ENCODE measurements around the gene SMIM12.

SMIM12 gene

GRCh38 chr1:34872133-34872503, 12.6 kb upstream of the SMIM12 start:
- DNase-seq (ENCODE audit: low spot score): no peak

GRCh38 chr1:34871443-34872132, 12.0 kb upstream of the SMIM12 start:
- DNase-seq (ENCODE audit: low spot score): no peak

DNA sequence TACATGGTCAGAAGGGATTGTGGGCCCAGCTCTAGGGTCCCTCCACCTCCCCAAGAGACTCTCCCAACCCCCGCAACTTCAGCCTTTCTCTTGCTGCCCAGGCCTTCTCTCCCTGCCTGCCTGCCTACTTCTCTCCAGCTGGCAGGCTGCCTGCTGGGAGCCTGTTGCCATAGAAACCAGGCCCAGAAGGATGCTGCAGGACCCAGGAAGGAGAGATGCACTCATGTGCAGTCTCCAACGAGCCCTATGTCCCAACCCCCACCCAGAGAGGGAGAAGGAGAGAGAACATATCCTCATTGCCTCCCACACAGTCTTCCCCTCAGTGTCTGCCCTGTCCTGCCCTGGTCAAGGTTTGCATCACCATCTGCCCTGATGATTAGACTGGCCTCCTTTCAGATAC, 10.8 kb upstream of the SMIM12 start:
- no peak for DNase-seq (ENCODE audit: low spot score)

GRCh38 chr1:34869760-34870159, 10.2 kb upstream of the SMIM12 start:
- no peak for DNase-seq (ENCODE audit: low spot score)

- DNase-seq (ENCODE audit: low spot score): no peak
These were observed 8.9 kb upstream of the SMIM12 start for GRCh38 chr1:34868230-34869049.

- no peak for DNase-seq (ENCODE audit: low spot score)
These were observed 7.9 kb upstream of the SMIM12 start for GRCh38 chr1:34867415-34867814.

DNA sequence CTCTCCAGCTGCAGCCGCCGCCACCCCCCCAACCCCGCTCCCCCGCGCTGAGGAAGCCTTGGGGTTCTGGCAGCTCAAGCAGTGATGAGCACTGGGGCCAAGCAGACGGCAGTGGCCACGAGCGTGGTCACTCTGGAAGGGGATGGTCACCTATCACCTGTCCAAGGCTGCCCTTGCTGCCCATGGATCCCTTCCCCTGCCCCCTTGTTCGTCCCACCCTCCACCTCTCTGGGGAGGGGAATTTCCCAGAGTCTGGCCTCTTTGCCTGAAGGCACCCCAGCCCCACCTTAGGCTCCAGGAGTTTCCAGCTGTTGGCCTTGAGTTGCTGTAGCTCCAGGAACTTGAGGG, 7.2 kb upstream of the SMIM12 start:
- DNase-seq (ENCODE audit: low spot score): no peak

- DNase-seq (ENCODE audit: low spot score): peak; percentile 92
These were observed 6.6 kb upstream of the SMIM12 start for GRCh38 chr1:34865981-34866761.

DNA sequence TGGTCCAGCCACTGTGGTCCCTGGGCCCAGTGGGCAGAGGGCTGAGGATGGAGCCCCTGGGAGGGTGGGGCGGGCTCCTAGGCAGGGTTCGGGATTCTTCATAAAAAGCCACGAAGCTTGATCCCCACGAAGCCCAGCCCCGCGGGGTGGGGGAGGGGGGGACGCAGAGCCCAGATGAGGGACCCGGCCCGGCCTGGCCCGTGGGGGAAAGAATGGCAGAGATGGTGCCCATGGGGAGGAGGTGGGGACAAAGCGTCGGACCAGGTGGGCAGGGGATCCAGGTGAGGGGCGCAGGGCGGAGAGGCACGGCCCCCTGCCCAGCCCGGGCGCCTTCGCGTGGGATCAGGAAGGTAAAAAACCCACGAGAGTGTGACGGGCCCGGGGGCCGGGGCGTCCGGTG, 6.0 kb upstream of the SMIM12 start:
- DNase-seq (ENCODE audit: low spot score): no peak

DNA sequence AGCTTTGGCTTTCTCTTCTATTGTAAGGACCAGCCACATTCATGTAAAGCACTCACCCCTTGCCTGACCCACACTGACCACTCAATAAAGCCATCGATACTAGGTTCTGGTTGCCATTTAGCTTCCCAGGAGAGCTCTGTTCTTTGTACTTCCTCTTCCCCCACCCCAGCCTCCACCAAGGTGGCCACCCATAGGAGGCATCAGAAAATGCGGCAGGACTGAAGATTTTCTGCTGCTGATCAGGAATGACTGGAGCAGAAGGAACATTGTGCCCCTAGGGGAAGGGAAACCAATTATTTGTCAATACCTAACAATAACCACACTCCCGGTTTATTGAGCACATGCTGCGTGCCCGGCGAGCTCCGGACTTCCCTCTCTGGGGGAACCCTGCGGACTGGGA, 5.2 kb upstream of the SMIM12 start:
- DNase-seq (ENCODE audit: low spot score): no peak

DNA sequence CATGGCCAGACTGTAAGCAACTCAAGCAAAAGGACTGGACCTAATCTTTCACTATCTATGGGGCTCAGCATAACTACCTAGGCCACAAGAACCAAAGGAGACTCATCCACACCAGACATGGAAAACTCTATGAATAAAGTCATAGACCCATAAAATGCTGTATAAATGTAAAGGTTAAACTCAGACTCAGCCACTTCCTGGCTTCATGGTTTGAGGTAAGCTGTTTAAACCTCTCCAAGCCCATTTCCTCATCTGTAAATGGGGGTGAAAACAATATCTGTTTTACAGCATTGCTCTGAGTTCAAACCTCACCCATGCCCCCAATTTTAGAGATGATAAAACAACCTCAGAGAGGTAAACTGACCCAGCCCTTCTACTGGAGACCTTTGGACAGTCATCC, 4.0 kb upstream of the SMIM12 start:
- no peak for DNase-seq (ENCODE audit: low spot score)

- DNase-seq (ENCODE audit: low spot score): no peak
These were observed 576 bp downstream of the SMIM12 start for GRCh38 chr1:34858901-34859445.

DNA sequence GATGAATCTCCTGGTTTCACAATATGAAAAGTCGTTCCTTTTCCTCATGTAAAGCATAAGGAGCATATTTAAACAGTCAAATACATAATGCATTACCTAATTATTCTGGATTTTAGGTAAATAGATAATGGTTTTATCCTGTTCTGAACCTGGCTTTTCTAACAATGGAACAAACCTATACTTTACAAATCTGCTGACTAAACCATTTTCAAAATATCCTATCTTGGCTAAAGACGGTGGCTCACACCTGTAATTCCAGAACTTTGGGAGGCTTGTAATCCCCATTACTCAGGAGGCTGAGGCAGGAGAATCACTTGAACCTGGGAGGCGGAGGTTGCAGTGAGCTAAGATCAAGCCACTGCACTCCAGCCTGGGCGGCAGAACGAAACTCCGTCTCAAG, 2.9 kb downstream of the SMIM12 start:
- no peak for DNase-seq (ENCODE audit: low spot score)

DNA sequence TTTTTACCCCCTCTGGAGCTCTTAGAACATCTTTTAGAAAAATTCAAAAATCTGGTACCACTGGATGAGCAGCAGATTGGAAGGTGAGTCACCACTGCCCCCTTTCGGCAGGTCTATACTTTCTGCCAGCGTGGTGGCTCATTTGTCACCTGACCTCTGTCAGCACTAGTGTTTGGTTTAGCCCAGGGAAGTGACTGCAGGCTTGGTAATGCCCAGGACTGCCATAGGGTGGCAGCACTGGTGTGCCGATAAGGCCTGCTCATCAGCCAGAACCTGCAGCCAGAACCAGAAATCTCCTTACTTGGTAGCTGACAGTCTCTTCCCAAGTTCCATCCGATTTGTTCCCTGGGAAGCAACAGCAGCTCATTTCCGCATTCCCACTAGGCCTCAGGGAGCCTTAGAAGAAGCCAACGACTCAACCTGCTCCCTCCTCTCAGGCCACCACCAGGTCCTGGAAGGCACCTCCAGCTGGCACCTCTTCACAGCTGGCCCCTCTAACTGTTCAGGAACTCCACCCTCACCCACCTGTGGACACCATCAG, 6.8 kb downstream of the SMIM12 start:
- peak; percentile 85 for DNase-seq (ENCODE audit: low spot score)

GRCh38 chr1:34851431-34852105, 8.0 kb downstream of the SMIM12 start:
- DNase-seq (ENCODE audit: low spot score): no peak

GRCh38 chr1:34850382-34850781, 9.2 kb downstream of the SMIM12 start:
- DNase-seq (ENCODE audit: low spot score): no peak

DNA sequence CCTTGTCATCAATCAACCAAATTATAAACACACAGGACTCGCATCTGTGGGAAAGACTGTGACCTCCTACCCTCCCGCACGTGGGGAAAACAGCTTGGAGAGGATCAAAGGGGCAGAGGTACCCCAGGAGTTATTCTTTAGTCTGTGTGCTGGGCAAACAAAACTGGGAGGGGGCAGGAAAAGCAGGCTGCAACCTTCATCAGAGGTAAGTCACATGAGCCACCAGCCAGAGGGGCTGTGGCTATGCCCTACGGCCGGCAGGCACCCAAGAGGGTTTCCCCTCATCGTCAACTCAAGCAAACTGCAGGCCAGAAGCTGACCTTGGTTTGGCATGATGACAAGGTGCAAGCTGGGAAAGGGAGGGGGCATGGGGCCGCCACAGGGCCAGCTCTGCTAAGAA, 12.5 kb downstream of the SMIM12 start:
- no peak for DNase-seq (ENCODE audit: low spot score)

- DNase-seq (ENCODE audit: low spot score): no peak
These were observed 13.3 kb downstream of the SMIM12 start for GRCh38 chr1:34846265-34846664.

DNA sequence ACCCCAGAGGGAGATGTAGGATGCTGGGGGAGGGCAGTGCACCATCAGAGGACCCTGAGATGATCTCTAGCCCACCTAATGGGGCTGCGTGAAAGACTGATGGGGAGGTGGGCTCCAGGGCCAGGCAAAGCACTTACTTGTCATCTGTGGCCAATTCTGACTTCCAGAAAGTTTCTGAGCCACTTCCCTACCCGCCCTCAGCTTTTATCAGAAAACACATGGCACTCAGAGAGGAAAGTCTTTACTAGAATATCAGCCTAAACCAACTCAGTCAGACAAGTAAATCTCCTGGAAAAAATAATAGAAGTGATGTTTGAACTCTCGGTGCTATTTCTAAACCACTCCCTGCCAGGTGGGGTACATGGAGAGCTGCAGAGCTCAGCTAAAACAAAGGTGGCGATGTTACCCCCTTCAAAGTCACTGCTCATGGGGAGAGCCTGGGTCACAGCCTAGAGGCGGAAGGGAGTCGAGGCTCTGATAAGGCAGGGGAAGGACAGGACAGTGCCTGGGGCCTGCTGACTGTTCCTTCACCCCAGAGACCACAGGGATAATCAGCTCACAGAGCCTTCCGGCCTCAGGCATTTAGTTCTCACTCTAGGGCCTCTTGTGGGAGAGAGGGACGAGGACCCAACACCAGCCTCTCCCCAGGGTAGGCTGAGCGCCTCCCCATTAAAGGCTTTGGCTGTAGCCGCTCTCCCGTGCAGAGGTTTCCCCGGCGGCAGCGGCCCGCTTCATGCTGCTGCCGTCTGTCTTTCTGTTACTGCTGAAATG, 14.2 kb downstream of the SMIM12 start:
- no peak for DNase-seq (ENCODE audit: low spot score)

GRCh38 chr1:34844252-34844634, 15.3 kb downstream of the SMIM12 start:
- DNase-seq (ENCODE audit: low spot score): no peak

All from HuH-7 (cell line).